ENCODE measurements around the gene PCDHGA8. TPM values are rescaled to one million over a fixed set of nuclear protein-coding genes. Genes with fewer than 3 reads are reported as not detected.

The PCDHGA8 gene
- total RNA-seq, 2 experiments from 2014 or later = not detected

DNA sequence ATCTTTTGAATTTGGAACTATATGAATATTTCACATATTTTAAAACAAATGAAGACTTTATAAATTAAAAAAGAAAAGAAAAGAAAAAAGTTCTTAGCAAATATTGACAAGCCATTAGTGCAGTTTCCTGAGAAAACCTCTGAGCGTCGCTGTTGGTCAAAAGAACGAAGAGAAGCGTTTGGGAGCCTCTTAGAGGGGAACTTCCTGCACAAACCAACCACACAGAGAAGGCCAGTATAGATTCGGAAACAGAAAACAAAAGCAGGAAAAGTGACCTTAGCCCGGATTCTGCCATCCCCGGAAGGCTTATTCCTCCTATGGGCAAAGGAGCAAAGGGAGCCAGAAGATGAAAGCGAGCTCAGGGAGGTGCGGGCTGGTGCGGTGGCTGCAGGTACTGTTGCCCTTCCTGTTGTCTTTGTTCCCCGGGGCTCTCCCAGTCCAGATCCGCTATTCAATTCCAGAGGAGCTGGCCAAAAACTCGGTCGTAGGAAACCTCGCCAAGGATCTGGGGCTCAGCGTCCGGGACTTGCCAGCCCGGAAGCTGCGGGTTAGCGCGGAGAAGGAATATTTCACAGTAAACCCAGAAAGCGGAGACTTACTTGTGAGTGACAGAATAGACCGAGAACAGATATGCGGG lies 32.5 kb upstream of the PCDHGA8 start, which contains the start of gene PCDHGB2:
TSS of gene PCDHGB2 (plus strand) at position 205 of the 637 bp plus-strand sequence. CDS start at position 347, 142 bp downstream.
- H3K4me3 Mint-ChIP-seq = peak within 1 kb of the TSS; percentile 81
- TF ChIP-seq, protein P1, sequence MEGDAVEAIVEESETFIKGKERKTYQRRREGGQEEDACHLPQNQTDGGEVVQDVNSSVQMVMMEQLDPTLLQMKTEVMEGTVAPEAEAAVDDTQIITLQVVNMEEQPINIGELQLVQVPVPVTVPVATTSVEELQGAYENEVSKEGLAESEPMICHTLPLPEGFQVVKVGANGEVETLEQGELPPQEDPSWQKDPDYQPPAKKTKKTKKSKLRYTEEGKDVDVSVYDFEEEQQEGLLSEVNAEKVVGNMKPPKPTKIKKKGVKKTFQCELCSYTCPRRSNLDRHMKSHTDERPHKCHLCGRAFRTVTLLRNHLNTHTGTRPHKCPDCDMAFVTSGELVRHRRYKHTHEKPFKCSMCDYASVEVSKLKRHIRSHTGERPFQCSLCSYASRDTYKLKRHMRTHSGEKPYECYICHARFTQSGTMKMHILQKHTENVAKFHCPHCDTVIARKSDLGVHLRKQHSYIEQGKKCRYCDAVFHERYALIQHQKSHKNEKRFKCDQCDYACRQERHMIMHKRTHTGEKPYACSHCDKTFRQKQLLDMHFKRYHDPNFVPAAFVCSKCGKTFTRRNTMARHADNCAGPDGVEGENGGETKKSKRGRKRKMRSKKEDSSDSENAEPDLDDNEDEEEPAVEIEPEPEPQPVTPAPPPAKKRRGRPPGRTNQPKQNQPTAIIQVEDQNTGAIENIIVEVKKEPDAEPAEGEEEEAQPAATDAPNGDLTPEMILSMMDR (IDR thresholded peaks at IDR 0.05) = no peak
- peaks cover 6% of the 10 kb centered on the region for H3K4me1 Mint-ChIP-seq (ENCODE audit: low read depth)
- H3K36me3 Mint-ChIP-seq (ENCODE audit: low read depth) = peaks cover 42% of the 10 kb centered on the region
- peak within 1 kb of the TSS; percentile 45 for H3K4me3 ChIP-seq (ENCODE audit: low read length)
- H3K9me3 ChIP-seq (ENCODE audit: control insufficient read depth in 1 of 2, insufficient read depth in 1 of 2, low read length in 2 of 2) = peaks cover 44 to 52% of the 10 kb centered on the region in 2 experiments
- peak in 3 of 14 experiments; percentile 48 to 58 (median 50) for DNase-seq
- no peaks in the 10 kb centered on the region for H3K36me3 ChIP-seq (ENCODE audit: insufficient read depth, low read length)
- H3K4me1 ChIP-seq (ENCODE audit: insufficient read depth, low read length) = peaks cover 8% of the 10 kb centered on the region
- no peak within 1 kb of the TSS for H3K27ac Mint-ChIP-seq
- POLR2A ChIA-PET = no interaction called here
- no peak for ATAC-seq (ENCODE audit: poor library complexity)
- CTCF ChIA-PET = interaction anchor here (0.9 to 1.5 kb wide), 2 partner anchors 10 to 204 kb away, joined by 3 to 6 read pairs; partner anchors contain the start of gene PCDHGB3
- intact Hi-C loops (cut with DNase I, micrococcal nuclease) = loop anchor here (10.0 kb wide), 2 partner anchors 55 to 135 kb away; partner anchors contain the start of genes PCDHB14 (in 1 of the 2), PCDHGA10 (in 1 of the 2) and PCDHGB7 (in 1 of the 2)
- no peak within 1 kb of the TSS for H3K27ac ChIP-seq (ENCODE audit: low read depth in 1 of 2, low read length in 2 of 2)
- peaks cover 91% of the 10 kb centered on the region for H3K27me3 Mint-ChIP-seq
- peaks cover 28% of the 10 kb centered on the region for H3K9me3 Mint-ChIP-seq
- peaks cover 55 to 88% of the 10 kb centered on the region in 2 experiments for H3K27me3 ChIP-seq (ENCODE audit: control insufficient read depth in 1 of 2, insufficient read depth in 2 of 2, low read length in 2 of 2)

DNA sequence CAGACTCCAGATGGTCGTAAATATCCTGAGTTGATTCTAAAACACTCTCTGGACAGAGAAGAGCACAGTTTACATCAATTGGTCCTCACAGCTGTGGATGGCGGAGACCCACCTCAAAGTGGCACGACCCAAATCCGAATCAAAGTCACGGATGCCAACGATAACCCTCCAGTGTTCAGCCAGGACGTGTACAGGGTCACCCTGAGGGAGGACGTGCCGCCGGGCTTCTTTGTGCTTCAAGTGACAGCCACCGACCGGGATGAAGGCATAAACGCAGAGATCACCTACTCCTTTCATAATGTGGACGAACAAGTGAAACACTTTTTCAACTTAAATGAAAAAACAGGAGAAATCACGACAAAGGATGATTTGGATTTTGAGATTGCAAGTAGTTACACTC lies 31.7 kb upstream of the PCDHGA8 start:
- intact Hi-C loops (cut with DNase I, micrococcal nuclease) = loop anchor here (10.0 kb wide), 2 partner anchors 54 to 136 kb away; partner anchors contain the start of genes PCDHB14 (in 1 of the 2), PCDHGA10 (in 1 of the 2) and PCDHGB7 (in 1 of the 2)
- Histone ChIP-seq H3K9me3 (ENCODE audit: control insufficient read depth in 1 of 2, insufficient read depth in 1 of 2, low read length in 2 of 2) (peaks cover 44 to 52% of the 10 kb centered on the region in 2 experiments), H3K4me3 (ENCODE audit: low read length) (no peak overlapping the region), H3K36me3 (ENCODE audit: insufficient read depth, low read length) (no peaks in the 10 kb centered on the region), H3K27ac (ENCODE audit: low read depth in 1 of 2, low read length in 2 of 2) (no peak overlapping the region), H3K4me1 (ENCODE audit: insufficient read depth, low read length) (peaks cover 3% of the 10 kb centered on the region), H3K27me3 (ENCODE audit: control insufficient read depth in 1 of 2, insufficient read depth in 2 of 2, low read length in 2 of 2) (peaks cover 55 to 88% of the 10 kb centered on the region in 2 experiments)
- Mint-ChIP-seq H3K4me1 (ENCODE audit: low read depth) (peaks cover 6% of the 10 kb centered on the region), H3K27me3 (peaks cover 91% of the 10 kb centered on the region), H3K27ac (no peak overlapping the region), H3K36me3 (ENCODE audit: low read depth) (peaks cover 47% of the 10 kb centered on the region), H3K9me3 (peaks cover 32% of the 10 kb centered on the region), H3K4me3 (no peak overlapping the region)
- ATAC-seq (ENCODE audit: poor library complexity) (no peak), DNase-seq (no peak)
- TF ChIP-seq, protein P1 (IDR thresholded peaks at IDR 0.05) = no peak
- ChIA-PET CTCF (interaction anchor here (0.9 kb wide), 1 partner anchor 10 kb away, joined by 3 read pairs; the partner anchor contains the start of gene PCDHGB3), POLR2A (no interaction called here)

DNA sequence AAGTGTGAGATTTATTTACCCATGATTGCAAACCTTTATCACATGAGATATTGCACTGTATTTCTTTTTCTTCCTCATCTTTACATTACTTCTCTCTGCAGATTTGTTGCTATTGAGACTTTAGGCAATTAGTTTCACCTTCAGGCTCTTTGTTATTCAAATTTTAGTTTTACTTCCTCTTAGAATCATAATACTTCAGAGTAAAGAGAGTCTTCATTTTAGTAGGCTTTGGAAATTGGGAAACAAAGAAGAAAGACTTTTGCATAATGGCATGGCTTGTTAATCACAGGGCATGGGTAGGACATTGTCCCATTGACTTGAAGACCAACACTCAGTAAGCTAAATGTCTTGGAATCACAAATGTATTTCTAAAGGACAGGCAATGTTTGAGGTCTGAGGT lies 29.7 kb upstream of the PCDHGA8 start:
- Mint-ChIP-seq H3K27me3 (peaks cover 89% of the 10 kb centered on the region), H3K9me3 (peaks cover 29% of the 10 kb centered on the region), H3K4me3 (no peak overlapping the region), H3K36me3 (ENCODE audit: low read depth) (peaks cover 39% of the 10 kb centered on the region), H3K27ac (no peak overlapping the region), H3K4me1 (ENCODE audit: low read depth) (peaks cover 6% of the 10 kb centered on the region)
- CTCF ChIA-PET = no interaction called here
- POLR2A ChIA-PET = no interaction called here
- ATAC-seq (ENCODE audit: poor library complexity) (no peak), DNase-seq (no peak)
- TF ChIP-seq, protein P1 (IDR thresholded peaks at IDR 0.05) = no peak
- intact Hi-C loops (cut with DNase I, micrococcal nuclease) = loop anchor here (10.0 kb wide), 2 partner anchors 52 to 138 kb away; partner anchors contain the start of genes PCDHB14 (in 1 of the 2), PCDHGA10 (in 1 of the 2) and PCDHGB7 (in 1 of the 2)
- peaks cover 3% of the 10 kb centered on the region for H3K4me1 ChIP-seq (ENCODE audit: insufficient read depth, low read length)
- no peak overlapping the region for H3K4me3 ChIP-seq (ENCODE audit: low read length)
- H3K27me3 ChIP-seq (ENCODE audit: control insufficient read depth in 1 of 2, insufficient read depth in 2 of 2, low read length in 2 of 2) = peaks cover 55 to 87% of the 10 kb centered on the region in 2 experiments
- peaks cover 52 to 56% of the 10 kb centered on the region in 2 experiments for H3K9me3 ChIP-seq (ENCODE audit: control insufficient read depth in 1 of 2, insufficient read depth in 1 of 2, low read length in 2 of 2)
- no peak overlapping the region for H3K27ac ChIP-seq (ENCODE audit: low read depth in 1 of 2, low read length in 2 of 2)
- no peaks in the 10 kb centered on the region for H3K36me3 ChIP-seq (ENCODE audit: insufficient read depth, low read length)
